A549 (cell line): ENCODE results near the gene GPR108. TPM values are rescaled to one million over a fixed set of nuclear protein-coding genes. Genes with fewer than 3 reads are reported as not detected.

Experiments
- ATAC-seq, 2 experiments: fragments of 200-7000 bp in 1 of 2; fragments of >200 bp in 1 of 2; cut with Nextera tagmentation in 1 of 2; cut with Tn5 transposase in 1 of 2; 3 replicates each; pipeline versions ENCODE4 v1.8.0 to v1.9.1; 2018 to 2020; ENCODE audit warnings: mild to moderate bottlenecking in 1 of 2, moderate library complexity in 1 of 2
- CTCF ChIA-PET: fragments of 300-600 bp; sonication (Branson Sonifier 250); formaldehyde crosslinking; extraction: SDS; loops from one replicate; lab custom pipeline; 2021; ENCODE audit warnings: antibody characterized with exemption, inconsistent platforms; lab: Yijun Ruan, JAX
- POLR2A ChIA-PET: fragments of 350-600 bp; formaldehyde crosslinking; extraction: SDS; loops from one replicate; lab custom pipeline; 2021; ENCODE audit warnings: antibody characterized with exemption, inconsistent platforms; lab: Yijun Ruan, JAX
- DNase-seq, 2 experiments: peaks; one replicate each; pipeline versions ENCODE4 v3.0.0 to v3.0.0-alpha.2; 2011 to 2016; ENCODE audit warnings: low read depth in 1 of 2, low spot score in 1 of 2
- FAIRE-seq: peaks from 2 replicates; lab custom pipeline; 2011; peaks lifted over from hg19 to GRCh38; lab: Jason Lieb, UNC
- H3K27ac ChIP-seq, 2 experiments: fragments of >200 bp; sonication (Bioruptor Twin); formaldehyde crosslinking; 3 replicates each; pipeline ENCODE4 v1.5.1; 2016 to 2017
- H3K4me1 ChIP-seq: fragments of >200 bp; sonication (Bioruptor Twin); formaldehyde crosslinking; 3 replicates; pipeline ENCODE4 v1.6.1; 2016
- H3K4me2 ChIP-seq: fragments of >200 bp; sonication (Bioruptor Twin); formaldehyde crosslinking; 3 replicates; pipeline ENCODE4 v1.6.1; 2016
- H3K4me3 ChIP-seq: fragments of >200 bp; sonication (Bioruptor Twin); formaldehyde crosslinking; 3 replicates; pipeline ENCODE4 v1.5.1; 2016
- H3K9me3 ChIP-seq: fragments of >200 bp; sonication (Bioruptor Twin); formaldehyde crosslinking; 3 replicates; pipeline ENCODE4 v1.6.1; 2016
- BHLHE40 ChIP-seq: IDR thresholded peaks from 2 replicates; pipeline ENCODE4 v1.6.1; 2012; ENCODE audit warnings: low read depth, low read length, inconsistent platforms
- CHD2 ChIP-seq: fragments of 150-350 bp; IDR thresholded peaks from 2 replicates; pipeline ENCODE4 v1.6.1; 2014; ENCODE audit warnings: low read length; ENCODE audit not compliant: partially characterized antibody
- EP300 ChIP-seq, 2 experiments: fragments of >200 bp; sonication (Bioruptor Twin); formaldehyde crosslinking; IDR thresholded peaks; 2 replicates in 1 of 2; 3 replicates in 1 of 2; pipeline ENCODE4 v1.6.1; 2016 to 2017
- FOSL2 ChIP-seq, 2 experiments: fragments of 450-650 bp in 1 of 2; fragments of >200 bp in 1 of 2; sonication (Bioruptor Twin) in 1 of 2; formaldehyde crosslinking; IDR thresholded peaks; 2 replicates each; pipeline versions ENCODE4 v1.5.0 to v1.6.1; 2016 to 2020; ENCODE audit warnings: mild to moderate bottlenecking in 1 of 2, moderate library complexity in 1 of 2
- FOXS1 ChIP-seq: fragments of 250-450 bp; sonication (Bioruptor Pico); IDR thresholded peaks from 2 replicates; pipeline ENCODE4 v1.5.0; 2020; ENCODE audit warnings: mild to moderate bottlenecking, moderate library complexity
- GATA3 ChIP-seq: IDR thresholded peaks from 2 replicates; pipeline ENCODE4 v1.6.1; 2012; ENCODE audit warnings: borderline replicate concordance
- HDAC2 ChIP-seq: fragments of 200-600 bp; sonication (generic); IDR thresholded peaks from 2 replicates; pipeline ENCODE4 v1.6.1; 2016
- HOXA7 ChIP-seq: fragments of 250-450 bp; sonication (Bioruptor Pico); IDR thresholded peaks from 2 replicates; pipeline ENCODE4 v1.5.0; 2020; ENCODE audit warnings: mild to moderate bottlenecking, moderate library complexity
- HOXB13 ChIP-seq: fragments of 250-450 bp; sonication (Bioruptor Pico); IDR thresholded peaks from 2 replicates; pipeline ENCODE4 v1.5.0; 2020; ENCODE audit warnings: low read depth, mild to moderate bottlenecking, moderate library complexity
- JUN ChIP-seq, 2 experiments: fragments of >200 bp; sonication (Bioruptor Twin); formaldehyde crosslinking; IDR thresholded peaks; 2 replicates in 1 of 2; 3 replicates in 1 of 2; pipeline ENCODE4 v1.6.1; 2016 to 2017
- KDM1A ChIP-seq: fragments of 200-600 bp; sonication (generic); IDR thresholded peaks from 2 replicates; pipeline ENCODE4 v1.6.1; 2016; ENCODE audit warnings: low read depth, mild to moderate bottlenecking
- MAFK ChIP-seq: fragments of 450-650 bp; IDR thresholded peaks from 2 replicates; pipeline ENCODE4 v1.6.1; 2014; ENCODE audit not compliant: partially characterized antibody
- MYC ChIP-seq: IDR thresholded peaks from 2 replicates; pipeline ENCODE4 v1.6.1; 2012; ENCODE audit warnings: mild to moderate bottlenecking, inconsistent platforms, low read length, improper control_type of control experiment, borderline replicate concordance
- NR3C1 ChIP-seq: fragments of >200 bp; sonication (Bioruptor Twin); formaldehyde crosslinking; IDR thresholded peaks from 3 replicates; pipeline ENCODE4 v1.6.1; 2017
- RAD21 ChIP-seq, 2 experiments: fragments of >200 bp in 1 of 2; sonication (Bioruptor Twin) in 1 of 2; formaldehyde crosslinking in 1 of 2; IDR thresholded peaks in 1 of 2; conservative IDR thresholded peaks in 1 of 2; 2 replicates in 1 of 2; 3 replicates in 1 of 2; pipeline ENCODE4 v1.6.1; 2012 to 2018; ENCODE audit warnings: inconsistent platforms in 1 of 2
- RARB ChIP-seq: fragments of 250-450 bp; sonication (Bioruptor Pico); IDR thresholded peaks from 2 replicates; pipeline ENCODE4 v1.8.0; 2021; ENCODE audit warnings: mild to moderate bottlenecking, moderate library complexity
- RCOR1 ChIP-seq: fragments of 150-350 bp; IDR thresholded peaks from 2 replicates; pipeline ENCODE4 v1.6.1; 2014; ENCODE audit warnings: antibody characterized with exemption, low read length, low read depth
- RNF2 ChIP-seq: fragments of 200-600 bp; sonication (generic); IDR thresholded peaks from 2 replicates; pipeline ENCODE4 v1.6.1; 2016; ENCODE audit warnings: low read depth, mild to moderate bottlenecking, antibody characterized with exemption, moderate library complexity, borderline replicate concordance
- SMC3 ChIP-seq: fragments of >200 bp; sonication (Bioruptor Twin); formaldehyde crosslinking; IDR thresholded peaks from 3 replicates; pipeline ENCODE4 v1.6.1; 2018; ENCODE audit warnings: inconsistent platforms
- SREBF2 ChIP-seq: fragments of 450-650 bp; IDR thresholded peaks from 2 replicates; pipeline ENCODE4 v1.6.1; 2014; ENCODE audit warnings: mild to moderate bottlenecking, moderate library complexity
- ZC3H11A ChIP-seq: fragments of 450-650 bp; IDR thresholded peaks from 2 replicates; pipeline ENCODE4 v1.6.1; 2014; ENCODE audit warnings: antibody characterized with exemption, mild to moderate bottlenecking
- ZSCAN20 ChIP-seq: fragments of 250-450 bp; sonication (Bioruptor Pico); IDR thresholded peaks from 2 replicates; pipeline ENCODE4 v1.8.0; 2022; ENCODE audit warnings: mild to moderate bottlenecking, moderate library complexity
- WGBS: methylation state at CpG from one replicate; pipeline ENCODE4 v1.1.6; 2017; ENCODE audit errors: missing lambda C conversion rate; 5-methylcytosine and 5-hydroxymethylcytosine counted together
- polyA plus RNA-seq, 4 experiments: library from polyadenylated mRNA; depleted of rRNA in 3 of 4; stranded (reverse); fragments of >200 nt; fragmentation: RNase III in 1 of 4; extraction: RNeasy Plus Mini Kit Qiagen cat#74134 plus additional on column Dnase treatment in 1 of 4; gene quantifications; 2 replicates in 3 of 4; 3 replicates in 1 of 4; pipeline ENCODE4 v1.2.3, GENCODE V29; 2011 to 2017
- TF ChIP-seq, protein P1 (sequence below): IDR thresholded peaks from 2 replicates; pipeline ENCODE4 v1.6.1; 2012
- TF ChIP-seq, protein P2 (sequence below): fragments of >200 bp; sonication (Bioruptor Twin); formaldehyde crosslinking; IDR thresholded peaks from 2 replicates; pipeline ENCODE4 v1.6.1; 2016
- TF ChIP-seq, protein P3 (sequence below): fragments of 150-350 bp; IDR thresholded peaks from 2 replicates; pipeline ENCODE4 v1.6.1; 2014; ENCODE audit warnings: low read depth, mild to moderate bottlenecking, low read length
- TF ChIP-seq, protein P4 (sequence below): fragments of 450-650 bp; IDR thresholded peaks from 2 replicates; pipeline ENCODE4 v1.6.1; 2014; ENCODE audit warnings: antibody characterized with exemption
- TF ChIP-seq, protein P5 (sequence below): fragments of 250-450 bp; sonication (Bioruptor Pico); IDR thresholded peaks from 2 replicates; pipeline ENCODE4 v1.5.0; 2021; ENCODE audit warnings: mild to moderate bottlenecking, moderate library complexity, borderline replicate concordance

The GPR108 gene
- polyA plus RNA-seq, 2 of the 4 experiments (the other 2 are of a cell fraction): 36.4 to 50.2 TPM

DNA sequence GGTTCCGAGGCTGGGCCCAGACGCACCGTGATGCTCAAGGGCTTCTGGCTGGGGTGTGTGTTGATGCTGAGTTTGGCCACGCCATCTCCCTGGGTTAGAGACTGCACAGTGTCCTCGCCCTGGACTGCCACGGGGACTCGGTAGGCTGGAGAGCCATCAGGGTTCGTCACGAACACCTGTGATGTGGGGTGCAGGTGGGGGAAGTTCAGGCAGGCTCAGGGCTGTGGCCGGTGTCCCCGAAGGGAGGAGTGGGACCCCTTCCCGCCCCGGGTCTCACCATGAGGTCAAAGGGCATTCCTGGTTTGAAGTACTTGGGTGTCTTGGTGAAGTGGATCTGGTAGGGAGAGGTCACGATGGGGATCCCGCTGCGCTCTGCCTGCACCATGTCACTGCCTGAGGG, 25.1 kb downstream of the GPR108 start:
- Histone ChIP-seq H3K4me3 (no peak overlapping the region), H3K27ac (no peak overlapping the region), H3K4me1 (no peaks in the 10 kb centered on the region)
- WGBS: 76% methylated on average over 8 of the region's 16 CpGs
- CTCF ChIA-PET: no interaction called here
- ATAC-seq: no peak
- POLR2A ChIA-PET: no interaction called here
- no peak for FAIRE-seq
- TF ChIP-seq, protein P1, sequence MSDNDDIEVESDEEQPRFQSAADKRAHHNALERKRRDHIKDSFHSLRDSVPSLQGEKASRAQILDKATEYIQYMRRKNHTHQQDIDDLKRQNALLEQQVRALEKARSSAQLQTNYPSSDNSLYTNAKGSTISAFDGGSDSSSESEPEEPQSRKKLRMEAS: no peak
- TF ChIP-seq ZC3H11A (no peak), EP300 (IDR thresholded peaks at IDR 0.05) (no peak), NR3C1 (no peak), HOXB13 (no peak), MYC (no peak), RCOR1 (no peak), GATA3 (no peak), RNF2 (no peak), RAD21 (conservative IDR thresholded peaks at IDR 0.05 in 1 of 2, IDR thresholded peaks at IDR 0.05 in 1 of 2) (no peak), CHD2 (no peak), HOXA7 (CRISPR knock-in tag) (no peak), MAFK (no peak), BHLHE40 (no peak), KDM1A (no peak), SMC3 (no peak), RARB (CRISPR knock-in tag) (no peak)
- TF ChIP-seq, protein P2, sequence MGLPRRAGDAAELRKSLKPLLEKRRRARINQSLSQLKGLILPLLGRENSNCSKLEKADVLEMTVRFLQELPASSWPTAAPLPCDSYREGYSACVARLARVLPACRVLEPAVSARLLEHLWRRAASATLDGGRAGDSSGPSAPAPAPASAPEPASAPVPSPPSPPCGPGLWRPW: no peak
- TF ChIP-seq, protein P3, sequence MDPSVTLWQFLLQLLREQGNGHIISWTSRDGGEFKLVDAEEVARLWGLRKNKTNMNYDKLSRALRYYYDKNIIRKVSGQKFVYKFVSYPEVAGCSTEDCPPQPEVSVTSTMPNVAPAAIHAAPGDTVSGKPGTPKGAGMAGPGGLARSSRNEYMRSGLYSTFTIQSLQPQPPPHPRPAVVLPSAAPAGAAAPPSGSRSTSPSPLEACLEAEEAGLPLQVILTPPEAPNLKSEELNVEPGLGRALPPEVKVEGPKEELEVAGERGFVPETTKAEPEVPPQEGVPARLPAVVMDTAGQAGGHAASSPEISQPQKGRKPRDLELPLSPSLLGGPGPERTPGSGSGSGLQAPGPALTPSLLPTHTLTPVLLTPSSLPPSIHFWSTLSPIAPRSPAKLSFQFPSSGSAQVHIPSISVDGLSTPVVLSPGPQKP: no peak
- TF ChIP-seq, protein P4, sequence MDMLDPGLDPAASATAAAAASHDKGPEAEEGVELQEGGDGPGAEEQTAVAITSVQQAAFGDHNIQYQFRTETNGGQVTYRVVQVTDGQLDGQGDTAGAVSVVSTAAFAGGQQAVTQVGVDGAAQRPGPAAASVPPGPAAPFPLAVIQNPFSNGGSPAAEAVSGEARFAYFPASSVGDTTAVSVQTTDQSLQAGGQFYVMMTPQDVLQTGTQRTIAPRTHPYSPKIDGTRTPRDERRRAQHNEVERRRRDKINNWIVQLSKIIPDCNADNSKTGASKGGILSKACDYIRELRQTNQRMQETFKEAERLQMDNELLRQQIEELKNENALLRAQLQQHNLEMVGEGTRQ: no peak
- TF ChIP-seq, all 56 proteins: peak for 0
- no peak for DNase-seq
- Histone ChIP-seq H3K9me3 (no peaks in the 10 kb centered on the region), H3K4me2 (no peak overlapping the region)

DNA sequence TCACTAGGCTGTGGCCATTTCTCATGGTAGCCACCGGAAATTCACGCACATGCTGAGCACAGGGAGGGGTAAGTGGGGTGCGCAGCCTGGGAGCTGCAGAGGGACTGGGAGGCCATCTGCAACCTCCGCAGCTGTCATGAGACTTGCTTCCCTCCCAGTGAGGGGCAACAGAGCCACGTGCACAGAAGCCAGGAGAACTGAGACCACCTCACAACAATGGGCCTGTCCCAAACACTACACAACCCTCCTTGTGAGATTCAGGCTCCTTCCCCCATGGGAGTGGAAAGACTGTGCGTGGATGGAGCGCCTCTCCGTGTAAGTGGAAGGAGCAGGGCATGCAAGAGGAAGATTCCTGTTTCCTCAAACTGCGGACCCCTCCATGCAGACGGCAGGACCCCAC, 25.8 kb downstream of the GPR108 start:
- H3K9me3 ChIP-seq: no peaks in the 10 kb centered on the region
- WGBS: 73% methylated on average over 10 of the region's 10 CpGs
- POLR2A ChIA-PET: no interaction called here
- H3K4me2 ChIP-seq: no peak overlapping the region
- CTCF ChIA-PET: no interaction called here
- H3K4me3 ChIP-seq: no peak overlapping the region
- no peak for TF ChIP-seq ZSCAN20 (CRISPR knock-in tag)
- TF ChIP-seq FOXS1 (CRISPR knock-in tag): no peak
- no peak for TF ChIP-seq JUN (IDR thresholded peaks at IDR 0.05)
- TF ChIP-seq FOSL2 (IDR thresholded peaks at IDR 0.05): no peak
- no peak for TF ChIP-seq FOSL2 (CRISPR knock-in tag; IDR thresholded peaks at IDR 0.05)
- no peak for TF ChIP-seq HDAC2
- TF ChIP-seq SREBF2: no peak
- TF ChIP-seq, protein P5, sequence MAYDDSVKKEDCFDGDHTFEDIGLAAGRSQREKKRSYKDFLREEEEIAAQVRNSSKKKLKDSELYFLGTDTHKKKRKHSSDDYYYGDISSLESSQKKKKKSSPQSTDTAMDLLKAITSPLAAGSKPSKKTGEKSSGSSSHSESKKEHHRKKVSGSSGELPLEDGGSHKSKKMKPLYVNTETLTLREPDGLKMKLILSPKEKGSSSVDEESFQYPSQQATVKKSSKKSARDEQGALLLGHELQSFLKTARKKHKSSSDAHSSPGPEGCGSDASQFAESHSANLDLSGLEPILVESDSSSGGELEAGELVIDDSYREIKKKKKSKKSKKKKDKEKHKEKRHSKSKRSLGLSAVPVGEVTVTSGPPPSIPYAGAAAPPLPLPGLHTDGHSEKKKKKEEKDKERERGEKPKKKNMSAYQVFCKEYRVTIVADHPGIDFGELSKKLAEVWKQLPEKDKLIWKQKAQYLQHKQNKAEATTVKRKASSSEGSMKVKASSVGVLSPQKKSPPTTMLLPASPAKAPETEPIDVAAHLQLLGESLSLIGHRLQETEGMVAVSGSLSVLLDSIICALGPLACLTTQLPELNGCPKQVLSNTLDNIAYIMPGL (CRISPR knock-in tag): no peak
- ATAC-seq: no peak; a peak in 1 of 6 replicates
- no peak for FAIRE-seq
- DNase-seq: no peak
- no peaks in the 10 kb centered on the region for H3K4me1 ChIP-seq
- no peak overlapping the region for H3K27ac ChIP-seq
